GM18508 (cell line): ENCODE measurements around the gene ZYG11A.

ENCODE experiments used
- ATAC-seq: cut with Tn5 transposase; IDR thresholded peaks from one replicate; pipeline ENCODE4 v1.9.1; 2021; ENCODE audit warnings: moderate number of reproducible peaks; ENCODE audit not compliant: insufficient read depth, unreplicated experiment

ZYG11A gene

GRCh38 chr1:52916241-52916975, 73.8 kb downstream of the ZYG11A start:
- no peak for ATAC-seq

DNA sequence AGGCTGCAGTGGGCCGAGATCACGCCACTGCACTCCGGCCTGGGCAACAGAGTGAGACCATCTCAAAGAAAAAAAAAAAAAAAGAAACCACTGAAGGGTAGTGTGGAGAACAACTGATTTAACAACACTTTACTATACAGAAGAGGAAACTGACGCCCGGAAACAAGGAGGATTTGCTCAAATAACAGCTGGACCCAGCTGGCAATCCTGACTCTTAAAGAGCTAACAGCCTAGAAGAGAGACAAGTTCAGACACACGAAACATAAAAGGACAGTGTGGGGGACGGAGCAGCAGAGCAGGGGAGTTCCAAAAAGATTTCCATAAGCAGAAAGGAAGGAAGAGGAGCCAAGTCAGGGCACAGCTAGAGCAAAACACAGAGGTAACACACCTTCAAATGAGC, 74.6 kb downstream of the ZYG11A start:
- no peak for ATAC-seq

DNA sequence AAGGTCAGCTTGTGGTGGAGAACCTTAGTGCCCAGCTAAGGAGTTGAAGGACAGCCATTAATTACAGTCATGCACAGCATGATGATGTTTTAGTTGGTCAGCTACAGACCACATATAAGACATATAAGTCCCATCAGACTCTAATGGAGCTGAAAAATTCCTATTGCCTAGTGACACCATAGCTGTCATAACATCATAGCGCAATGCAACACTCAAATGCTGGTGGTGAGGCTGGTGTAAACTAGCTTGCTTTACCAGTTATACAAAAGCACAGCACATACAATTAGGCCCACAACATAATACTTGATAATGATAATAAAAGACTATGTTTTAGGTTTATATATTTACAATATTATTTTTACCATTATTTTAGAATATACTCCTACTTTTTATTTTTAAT, 75.0 kb downstream of the ZYG11A start:
- ATAC-seq, result no peak

GRCh38 chr1:52918201-52918600, 75.6 kb downstream of the ZYG11A start:
- no peak for ATAC-seq

- ATAC-seq, result no peak
Measured at GRCh38 chr1:52919051-52919722, 76.6 kb downstream of the ZYG11A start.

DNA sequence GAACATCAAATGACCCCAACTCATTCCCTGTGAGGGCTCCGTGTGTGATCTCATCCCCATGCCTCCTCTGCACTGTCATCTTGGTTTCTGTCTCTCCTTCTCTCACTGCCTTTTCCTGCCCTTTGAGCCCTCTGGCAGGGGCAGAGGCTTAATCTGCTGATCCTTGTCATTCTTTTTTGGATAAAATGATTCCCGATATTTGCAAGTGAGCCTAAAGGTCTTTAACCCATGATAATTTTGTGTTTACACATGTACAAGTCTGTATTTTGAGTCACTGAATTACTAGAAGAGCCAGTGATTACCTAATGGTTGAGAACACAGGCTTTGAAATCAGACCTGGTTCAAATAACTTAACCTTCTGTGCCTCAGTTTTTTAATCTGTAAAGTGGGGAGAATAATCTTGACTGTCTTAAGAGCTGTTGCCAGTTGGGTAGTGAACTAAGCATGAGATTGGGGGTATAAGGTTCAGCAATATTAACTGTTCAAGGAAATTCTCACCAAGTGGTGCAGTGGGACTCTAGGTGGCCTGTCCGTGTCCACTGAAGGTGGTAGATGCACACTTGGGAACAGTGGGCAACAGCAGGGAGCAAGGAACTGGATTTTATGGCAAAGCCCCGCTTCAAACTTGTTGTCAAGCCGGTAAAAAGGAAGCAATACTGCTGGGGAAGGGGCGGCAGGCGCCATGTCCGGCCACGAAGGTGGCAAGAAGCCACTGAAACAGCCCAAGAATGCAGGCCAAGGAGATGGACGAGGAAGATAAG, 77.3 kb downstream of the ZYG11A start:
- ATAC-seq, result no peak

- ATAC-seq, result no peak
Measured at GRCh38 chr1:52920791-52921291, 78.3 kb downstream of the ZYG11A start.

DNA sequence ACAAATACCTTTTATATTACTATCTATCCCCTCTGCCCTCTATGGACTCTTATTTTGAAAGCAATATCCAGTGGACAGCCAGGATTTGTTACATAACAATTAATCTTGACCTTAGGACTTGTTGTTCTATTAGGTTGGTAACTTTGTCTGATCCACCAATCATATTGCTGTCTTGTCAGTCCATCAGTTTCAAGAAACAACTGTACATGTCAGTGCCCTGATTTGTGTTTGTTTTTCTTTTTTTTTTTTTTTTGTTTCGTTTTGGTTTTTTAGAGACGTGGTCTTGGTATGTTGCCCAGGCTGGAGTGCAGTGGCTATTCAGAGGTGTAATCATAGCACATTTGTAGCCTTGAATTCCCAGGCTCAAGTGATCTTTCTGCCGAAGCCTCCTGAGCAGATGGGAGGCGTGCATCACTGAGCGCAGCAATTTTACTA, 83.0 kb downstream of the ZYG11A start:
- no peak for ATAC-seq

DNA sequence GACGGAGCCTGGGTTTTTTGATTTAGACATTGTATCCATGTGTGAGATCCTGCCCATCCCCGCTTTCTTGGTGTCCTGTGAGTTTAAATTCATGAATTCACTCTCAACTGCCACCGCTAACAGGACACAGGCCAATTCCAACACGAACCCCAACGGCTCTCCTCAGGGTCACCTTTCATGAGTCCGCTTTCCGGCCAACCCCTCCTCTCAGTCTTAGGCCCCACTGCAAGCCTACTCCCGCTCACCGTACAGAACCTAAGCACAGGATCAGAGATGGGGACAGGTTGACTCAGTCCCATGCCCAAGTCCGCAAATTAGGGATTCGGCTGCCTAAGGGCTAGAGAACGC, 84.3 kb downstream of the ZYG11A start:
- no peak for ATAC-seq

DNA sequence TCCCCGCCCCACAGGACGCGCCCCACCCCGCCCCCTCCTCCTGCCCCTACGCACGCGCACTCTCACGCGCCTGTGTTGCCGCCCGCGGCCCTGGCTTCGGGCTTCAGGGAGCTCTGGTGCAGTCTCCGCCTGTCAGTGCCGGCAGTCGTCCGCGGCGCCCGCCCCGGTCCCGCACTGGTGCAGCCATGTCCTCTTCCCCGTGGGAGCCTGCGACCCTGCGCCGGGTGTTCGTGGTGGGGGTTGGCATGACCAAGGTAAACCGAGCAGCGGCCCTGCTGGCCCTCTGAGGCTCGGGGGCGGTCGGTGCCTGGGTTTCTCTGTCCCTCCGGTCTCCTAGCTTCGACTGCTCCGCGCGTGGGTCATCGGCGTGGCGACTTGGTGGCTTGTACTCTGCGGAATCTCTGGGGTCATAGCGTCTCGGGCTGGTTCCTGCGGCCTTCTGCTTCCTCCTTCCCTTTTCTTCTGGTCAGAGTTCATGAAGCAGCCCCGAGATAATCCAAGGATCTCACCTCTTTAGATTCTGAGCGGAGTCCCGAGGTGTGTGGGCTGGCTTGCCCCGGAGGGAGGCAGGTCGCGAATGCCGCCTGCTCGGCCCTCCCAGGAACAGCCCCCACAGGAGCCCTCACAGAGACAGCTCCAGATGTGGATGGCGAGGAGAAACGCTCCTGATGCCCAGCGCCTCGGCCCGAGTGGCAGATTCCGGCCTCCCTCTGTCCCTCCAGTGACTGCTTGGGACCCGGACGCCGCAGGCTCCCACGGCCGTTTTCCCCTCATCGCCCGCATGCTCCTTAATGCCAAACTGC, 84.9 kb downstream of the ZYG11A start, which contains the start of gene SCP2:
Gene SCP2 (plus strand): TSS at position 65 of the 803 bp plus-strand sequence. CDS start 121 bp downstream, at position 186.
- no peak for ATAC-seq

- no peak for ATAC-seq
Measured at GRCh38 chr1:52928015-52928404, 85.5 kb downstream of the ZYG11A start.

- ATAC-seq, result no peak
Measured at GRCh38 chr1:52929019-52929418, 86.5 kb downstream of the ZYG11A start.

DNA sequence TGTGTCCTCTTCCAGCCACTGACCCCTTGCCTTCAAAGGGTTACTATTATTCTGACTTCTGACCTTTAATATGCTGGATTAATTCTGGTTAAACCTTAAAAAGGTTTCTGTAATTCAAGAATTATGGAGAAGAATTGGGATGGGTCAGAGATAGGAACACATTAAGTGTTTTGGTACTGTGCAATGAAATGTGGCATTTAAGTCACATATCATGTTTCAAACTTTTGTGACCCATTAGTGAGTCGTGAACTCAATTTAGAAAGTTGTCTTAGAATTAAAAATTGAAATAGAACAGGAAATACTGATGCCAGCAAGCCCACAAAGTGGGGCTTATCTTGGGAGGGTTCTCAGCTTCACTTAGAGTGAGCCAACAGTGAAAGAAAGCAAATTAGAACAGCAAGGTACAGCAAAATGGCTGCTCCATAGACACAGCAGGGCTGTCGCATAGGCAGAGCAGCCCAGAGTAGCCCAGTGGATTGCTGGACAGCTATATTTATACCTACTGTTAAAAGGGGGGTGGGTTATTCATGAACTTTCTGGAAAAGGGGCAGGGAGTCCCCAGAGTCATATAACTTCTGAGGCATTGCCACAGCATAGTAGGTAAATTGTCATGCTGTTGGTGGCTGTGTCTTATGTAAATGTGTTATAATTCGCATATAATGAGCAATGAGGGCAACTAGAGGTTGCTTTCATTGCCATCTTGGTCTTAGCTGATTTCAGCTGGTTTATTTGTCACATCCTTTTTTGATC, 95.0 kb downstream of the ZYG11A start:
- no peak for ATAC-seq

DNA sequence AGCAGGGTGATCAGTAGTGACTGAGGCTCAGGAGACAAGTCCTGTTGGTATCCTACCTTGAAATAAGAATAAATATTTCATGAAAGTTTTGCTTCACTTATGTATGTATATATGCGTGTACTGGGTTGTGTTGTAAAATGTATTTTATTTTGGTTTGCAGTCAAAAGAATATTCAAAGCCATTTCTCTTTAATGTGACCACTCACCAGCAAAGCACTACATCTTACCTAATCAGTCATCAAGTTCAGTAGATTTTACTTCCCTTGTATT, 95.6 kb downstream of the ZYG11A start:
- ATAC-seq, result no peak

GRCh38 chr1:52943876-52944416, 101.4 kb downstream of the ZYG11A start:
- no peak for ATAC-seq

- no peak for ATAC-seq
Measured at GRCh38 chr1:52944566-52944965, 102.0 kb downstream of the ZYG11A start.
